ENCODE results near the gene MAP3K5. TPM values are rescaled to one million over a fixed set of nuclear protein-coding genes. Genes with fewer than 3 reads are reported as not detected.

The MAP3K5 gene
- total RNA-seq, 1 experiment from 2014 or later: 8.1 TPM

GRCh38 chr6:136742125-136742524 lies 50.2 kb downstream of the MAP3K5 start:
- DNase-seq (ENCODE audit: low read depth, low spot score) (no peak), ATAC-seq (no peak)
- intact Hi-C loops (cut with micrococcal nuclease; ENCODE audit: unreplicated experiment): no loop called here
- CTCF ChIA-PET: no interaction called here
- POLR2A ChIA-PET: no interaction called here
- H3K9me3 ChIP-seq (ENCODE audit: control insufficient read depth, insufficient read depth, low read depth, low read length): no peaks in the 10 kb centered on the region
- no peaks in the 10 kb centered on the region for H3K36me3 ChIP-seq (ENCODE audit: control insufficient read depth, insufficient read depth, low read length)
- H3K4me3 ChIP-seq (ENCODE audit: low read depth in 2 of 2, low read length in 2 of 2): no peak overlapping the region
- H3K4me1 ChIP-seq (ENCODE audit: control insufficient read depth, insufficient read depth, low read length): no peaks in the 10 kb centered on the region
- no peak overlapping the region for H3K27ac ChIP-seq (ENCODE audit: low read length)
- BruUV-seq (replicated peaks): no TSS peak
- TF ChIP-seq SIN3A (IDR thresholded peaks at IDR 0.05; ENCODE audit: borderline replicate concordance, insufficient read depth, low read depth, low read length) (no peak), TCF7L2 (IDR thresholded peaks at IDR 0.05; ENCODE audit: low read depth, low read length) (no peak), CTCF (IDR thresholded peaks at IDR 0.05) (no peak), REST (IDR thresholded peaks at IDR 0.05; ENCODE audit: insufficient read depth in 1 of 2, low read depth in 2 of 2, low read length in 1 of 2) (no peak)
- in situ Hi-C loops (cut with HindIII; ENCODE audit: low pct_unique_long_range_greater_than_20kb, low sequenced_read_pairs): no loop called here
- no peaks in the 10 kb centered on the region for H3K27me3 ChIP-seq (ENCODE audit: control insufficient read depth, insufficient read depth, low read length)

DNA sequence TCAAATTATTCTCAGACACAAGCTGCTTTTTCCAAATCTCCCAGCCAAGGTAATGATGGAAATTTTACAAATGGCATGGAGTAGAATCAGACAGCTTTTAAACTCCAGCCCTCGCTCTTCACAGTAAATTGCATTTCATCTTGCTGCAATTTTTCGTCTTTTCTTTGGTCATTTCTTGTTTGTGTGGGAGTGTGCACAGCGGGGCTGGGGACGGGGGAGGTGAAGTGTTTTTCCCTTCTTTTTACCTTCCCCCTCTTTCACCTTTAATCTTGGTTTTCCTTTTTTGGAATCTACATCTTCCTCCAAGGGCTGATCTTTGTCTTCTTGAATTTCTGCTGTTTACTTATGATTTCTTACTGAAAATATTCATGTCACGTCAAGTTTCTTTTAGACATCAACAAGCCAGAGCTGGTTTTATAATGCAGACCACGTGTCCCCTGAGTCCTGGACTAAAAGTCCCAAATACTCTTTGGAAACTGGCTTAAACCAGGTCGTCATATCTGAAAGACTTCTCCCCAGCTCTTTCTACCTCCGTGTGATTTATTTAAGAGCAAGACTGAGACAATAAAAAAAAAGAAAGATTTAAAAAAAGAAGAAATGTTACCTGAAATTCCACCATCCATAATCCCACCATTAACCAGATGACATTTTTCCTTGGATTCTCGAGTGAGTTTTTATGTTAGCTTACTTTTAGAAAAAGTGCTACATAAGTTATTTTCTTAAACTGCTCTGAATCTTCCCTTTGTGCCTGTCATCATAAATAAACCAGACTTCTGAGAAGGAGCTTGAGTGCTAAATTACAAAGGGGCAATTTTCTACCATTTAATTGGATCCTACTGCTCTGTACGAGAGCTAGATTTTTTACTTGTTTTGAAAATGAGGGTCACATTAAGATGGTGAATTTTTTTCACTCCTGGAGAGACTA lies 52.0 kb downstream of the MAP3K5 start:
- intact Hi-C loops (cut with micrococcal nuclease; ENCODE audit: unreplicated experiment): no loop called here
- ATAC-seq (no peak), DNase-seq (ENCODE audit: low read depth, low spot score) (no peak)
- Histone ChIP-seq H3K9me3 (ENCODE audit: control insufficient read depth, insufficient read depth, low read depth, low read length) (no peaks in the 10 kb centered on the region), H3K36me3 (ENCODE audit: control insufficient read depth, insufficient read depth, low read length) (no peaks in the 10 kb centered on the region), H3K4me1 (ENCODE audit: control insufficient read depth, insufficient read depth, low read length) (no peaks in the 10 kb centered on the region), H3K4me3 (ENCODE audit: low read depth in 2 of 2, low read length in 2 of 2) (no peak overlapping the region), H3K27me3 (ENCODE audit: control insufficient read depth, insufficient read depth, low read length) (no peaks in the 10 kb centered on the region), H3K27ac (ENCODE audit: low read length) (no peak overlapping the region)
- BruUV-seq (replicated peaks): no TSS peak
- POLR2A ChIA-PET: interaction anchor here (1.0 kb wide), 1 partner anchor 52 kb away, joined by 5 read pairs; the partner anchor contains the start of gene MAP3K5
- CTCF ChIA-PET: interaction anchor here (1.6 kb wide), 1 partner anchor 52 kb away, joined by 6 read pairs; the partner anchor contains the start of gene MAP3K5
- TF ChIP-seq POLR2AphosphoS5 (IDR thresholded peaks at IDR 0.05; ENCODE audit: low read depth, low read length): no peak
- TF ChIP-seq TCF7L2 (IDR thresholded peaks at IDR 0.05; ENCODE audit: low read depth, low read length): no peak
- TF ChIP-seq REST (IDR thresholded peaks at IDR 0.05; ENCODE audit: insufficient read depth in 1 of 2, low read depth in 2 of 2, low read length in 1 of 2): no peak
- no peak for TF ChIP-seq SIN3A (IDR thresholded peaks at IDR 0.05; ENCODE audit: borderline replicate concordance, insufficient read depth, low read depth, low read length)
- no peak for TF ChIP-seq CTCF (IDR thresholded peaks at IDR 0.05)
- in situ Hi-C loops (cut with HindIII; ENCODE audit: low pct_unique_long_range_greater_than_20kb, low sequenced_read_pairs): no loop called here

All from Panc1 (cell line).